8988T (cell line): Measurements from ENCODE around the gene ERCC5.

Source experiments
- DNase-seq: peaks from one replicate; pipeline ENCODE4 v3.0.0; 2011

The ERCC5 gene

GRCh38 chr13:102845630-102846260 lies at the start of gene ERCC5:
TSS of gene ERCC5 (plus strand) at chr13:102846032. CDS start at chr13:102846267, 235 bp downstream.
- no peak for DNase-seq

- peak; percentile 79 for DNase-seq
Measured at GRCh38 chr13:102798581-102799425, 47.0 kb upstream of the ERCC5 start, which contains the start of the genes BIVM and POGLUT2. TSS of gene BIVM (plus strand) at chr13:102799119. CDS start at chr13:102807268, 8,149 bp downstream. TSS of gene POGLUT2 (minus strand) at chr13:102798976. CDS start at chr13:102798670, 306 bp downstream.

GRCh38 chr13:102799426-102800144 lies 46.2 kb upstream of the ERCC5 start:
- DNase-seq = no peak

- DNase-seq = peak; percentile 71
Measured at GRCh38 chr13:102800145-102801041, 45.4 kb upstream of the ERCC5 start.

- no peak for DNase-seq
Measured at GRCh38 chr13:102805680-102806079, 40.2 kb upstream of the ERCC5 start.

GRCh38 chr13:102807699-102808098 lies 38.1 kb upstream of the ERCC5 start:
- DNase-seq = no peak

GRCh38 chr13:102812611-102813287 lies 33.1 kb upstream of the ERCC5 start:
- no peak for DNase-seq

- no peak for DNase-seq
Measured at GRCh38 chr13:102814025-102814607, 31.7 kb upstream of the ERCC5 start.

DNA sequence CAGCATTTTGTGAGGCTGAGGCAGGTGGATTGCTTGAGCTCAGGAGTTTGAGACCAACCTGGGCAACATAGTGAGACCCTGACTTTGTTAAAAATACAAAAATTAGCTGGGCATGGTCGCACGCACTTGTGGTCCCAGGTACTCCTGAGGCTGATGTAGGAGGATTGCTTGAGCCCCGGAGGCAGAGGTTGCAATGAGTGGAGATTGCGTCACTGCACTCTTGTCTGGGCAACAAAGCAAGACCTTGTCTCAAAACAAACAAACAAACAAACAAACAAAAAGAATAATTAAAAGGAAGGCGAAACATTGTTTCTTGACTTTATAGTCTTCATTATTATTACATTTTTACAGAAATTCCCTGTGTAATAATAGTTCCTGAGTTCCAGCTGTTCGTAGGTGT lies 31.0 kb upstream of the ERCC5 start:
- DNase-seq = no peak

DNA sequence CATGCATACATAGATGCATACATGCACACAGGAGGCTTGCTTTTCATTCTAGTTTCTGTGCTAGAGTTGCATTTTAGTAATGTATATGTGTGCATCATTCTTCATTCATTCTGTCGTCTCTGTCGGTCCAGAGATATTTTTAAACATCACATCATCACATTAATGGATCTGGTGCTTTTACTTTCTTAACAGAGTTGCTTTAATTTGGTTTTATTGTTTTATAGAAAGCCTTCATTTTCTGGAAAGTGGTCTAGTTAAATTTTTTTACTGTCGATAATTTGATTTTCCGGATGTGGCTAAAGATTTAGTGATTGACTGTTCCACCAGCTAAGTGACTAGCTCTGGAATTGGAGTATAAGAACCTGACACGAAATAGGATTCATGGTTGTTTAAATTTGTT lies 30.0 kb upstream of the ERCC5 start:
- no peak for DNase-seq

DNA sequence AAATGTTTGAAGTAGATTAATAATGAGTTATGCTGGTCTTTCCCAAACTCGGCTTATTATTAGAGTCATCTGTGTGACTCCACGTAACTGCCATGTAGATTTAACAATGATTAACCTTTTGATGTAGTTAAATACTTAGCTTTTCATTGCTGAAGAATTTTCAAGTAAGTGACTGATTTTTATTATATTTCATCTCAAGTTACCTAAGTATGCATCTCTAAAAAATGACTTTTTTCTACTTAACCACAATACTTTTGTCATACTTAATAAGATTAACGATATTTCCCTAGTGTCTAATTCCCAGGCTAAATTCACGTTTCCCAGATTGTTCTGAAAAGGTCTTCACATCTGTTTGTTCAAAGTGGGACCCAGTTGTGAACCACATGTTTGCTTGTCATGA lies 29.1 kb upstream of the ERCC5 start:
- DNase-seq = no peak

- DNase-seq = no peak
Measured at GRCh38 chr13:102817241-102817640, 28.6 kb upstream of the ERCC5 start.

DNA sequence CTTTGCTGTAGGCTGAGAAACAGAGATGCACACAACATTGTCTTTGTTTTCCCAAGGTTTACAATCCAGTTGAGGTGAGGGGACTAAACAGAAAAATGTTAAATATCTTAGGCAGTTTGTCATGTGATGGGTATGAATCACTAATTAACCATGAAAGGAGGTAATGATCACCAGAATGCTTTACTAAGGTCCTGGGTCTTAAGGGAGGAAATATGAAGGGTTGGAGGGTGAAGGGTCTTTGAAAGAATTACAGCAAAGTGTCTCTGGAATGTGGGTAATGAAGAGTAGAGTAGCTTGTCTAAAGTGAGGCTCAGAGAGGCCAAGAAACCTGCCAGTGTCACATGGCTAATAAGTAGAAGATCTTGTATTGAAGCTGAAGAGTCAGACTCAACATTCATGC lies 27.9 kb upstream of the ERCC5 start:
- DNase-seq = no peak

GRCh38 chr13:102825400-102825799 lies 20.4 kb upstream of the ERCC5 start:
- no peak for DNase-seq

GRCh38 chr13:102825921-102826706 lies 19.7 kb upstream of the ERCC5 start:
- no peak for DNase-seq

DNA sequence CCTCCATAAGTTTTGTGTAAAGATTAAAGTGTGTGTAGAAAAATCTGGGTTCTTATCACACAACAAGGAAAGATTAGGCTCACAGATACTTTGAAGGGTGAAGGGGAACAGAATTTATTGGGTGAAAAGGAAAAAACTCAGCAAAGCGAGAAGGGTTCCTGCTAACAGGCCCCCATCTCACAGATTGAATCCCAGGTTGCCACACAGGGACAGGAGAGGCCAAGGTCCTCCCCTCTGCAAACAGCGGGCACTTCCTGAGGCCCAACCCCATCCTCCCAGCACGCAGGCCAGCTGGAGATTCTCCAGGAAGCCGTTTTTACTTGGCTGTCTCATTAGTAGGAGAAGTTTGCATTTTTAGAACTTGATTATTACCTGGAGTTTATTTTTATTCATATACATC lies 15.2 kb upstream of the ERCC5 start:
- DNase-seq = no peak

DNA sequence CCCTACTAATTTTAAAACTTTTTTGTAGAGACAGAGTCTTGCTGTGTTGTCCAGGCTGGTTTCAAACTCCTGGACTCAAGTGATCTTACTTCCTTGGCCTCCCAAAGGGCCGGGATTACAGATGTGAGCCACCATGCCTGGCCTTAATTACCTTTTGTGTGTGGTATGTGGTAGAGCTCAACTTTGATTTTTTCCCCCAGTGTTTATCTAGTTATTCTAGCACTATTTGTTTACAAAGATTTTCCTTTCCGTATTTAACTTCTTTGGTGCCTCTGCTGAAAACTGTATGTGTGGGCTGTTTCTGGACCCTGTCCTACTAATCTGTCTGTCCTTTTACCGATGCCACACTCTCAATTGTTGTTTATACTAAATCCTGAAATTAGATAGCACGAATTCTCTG lies 9.4 kb upstream of the ERCC5 start:
- no peak for DNase-seq

DNA sequence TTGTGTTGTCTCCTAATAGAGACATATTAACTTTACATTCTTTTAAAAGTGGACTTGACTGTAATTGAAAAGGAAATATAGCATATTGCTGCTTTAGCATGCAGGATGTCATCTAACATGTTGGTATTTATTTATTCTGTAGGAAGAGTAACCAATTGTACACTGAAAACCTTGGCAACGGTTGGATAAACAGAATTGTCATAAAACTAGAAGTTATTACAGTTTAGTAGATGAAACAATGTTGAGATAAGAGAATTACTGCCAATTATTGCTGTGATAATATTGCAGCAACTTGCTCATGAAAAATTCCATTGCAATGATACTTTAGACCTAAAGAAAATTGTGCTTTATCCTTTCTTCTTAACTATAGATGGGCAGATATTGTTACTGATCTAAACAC lies 7.6 kb upstream of the ERCC5 start:
- no peak for DNase-seq

DNA sequence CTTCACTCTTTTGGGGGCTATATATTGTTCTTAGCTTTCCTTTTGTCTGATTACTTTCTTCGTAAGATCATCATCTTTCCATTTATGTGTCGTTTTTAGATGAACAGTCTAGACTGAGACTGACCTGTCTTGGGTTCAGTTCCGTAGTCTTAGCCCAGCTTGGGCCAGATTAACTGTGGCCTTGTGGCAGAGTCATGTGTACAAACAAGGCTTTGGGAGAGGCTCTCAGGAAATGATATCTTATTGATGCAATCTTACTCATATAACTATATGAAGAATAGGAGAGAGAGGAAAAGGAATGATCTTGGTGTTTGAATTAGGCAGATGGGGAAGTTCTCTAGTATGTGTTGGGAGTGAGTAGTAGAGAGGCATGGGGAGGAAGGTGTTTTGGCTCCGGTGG lies 6.8 kb upstream of the ERCC5 start:
- no peak for DNase-seq

DNA sequence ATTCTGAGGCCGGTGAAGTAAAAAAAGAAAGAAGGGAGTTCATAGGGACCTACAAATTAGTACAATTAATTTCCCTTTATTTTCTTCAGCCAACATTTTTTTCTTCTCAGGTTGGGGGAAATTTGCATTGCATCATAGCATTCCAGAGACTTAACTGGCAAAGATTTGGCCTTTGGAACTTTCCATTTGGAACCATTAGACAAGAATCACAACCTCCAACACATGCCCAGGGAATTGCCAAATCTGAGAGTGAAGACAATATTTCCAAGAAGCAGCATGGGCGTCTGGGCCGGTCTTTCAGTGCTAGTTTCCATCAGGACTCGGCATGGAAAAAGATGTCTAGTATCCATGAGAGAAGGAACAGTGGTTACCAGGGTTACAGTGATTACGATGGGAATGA lies 6.4 kb upstream of the ERCC5 start:
- DNase-seq = no peak

GRCh38 chr13:102845289-102845629 lies 573 bp upstream of the ERCC5 start:
- no peak for DNase-seq
